ENCODE measurements around the gene FOXC2.

Gene FOXC2

GRCh38 chr16:86597880-86598606 is 31.4 kb downstream of the FOXC2 start:
- no peak for DNase-seq (ENCODE audit: low spot score)
- TF ChIP-seq, protein P1, sequence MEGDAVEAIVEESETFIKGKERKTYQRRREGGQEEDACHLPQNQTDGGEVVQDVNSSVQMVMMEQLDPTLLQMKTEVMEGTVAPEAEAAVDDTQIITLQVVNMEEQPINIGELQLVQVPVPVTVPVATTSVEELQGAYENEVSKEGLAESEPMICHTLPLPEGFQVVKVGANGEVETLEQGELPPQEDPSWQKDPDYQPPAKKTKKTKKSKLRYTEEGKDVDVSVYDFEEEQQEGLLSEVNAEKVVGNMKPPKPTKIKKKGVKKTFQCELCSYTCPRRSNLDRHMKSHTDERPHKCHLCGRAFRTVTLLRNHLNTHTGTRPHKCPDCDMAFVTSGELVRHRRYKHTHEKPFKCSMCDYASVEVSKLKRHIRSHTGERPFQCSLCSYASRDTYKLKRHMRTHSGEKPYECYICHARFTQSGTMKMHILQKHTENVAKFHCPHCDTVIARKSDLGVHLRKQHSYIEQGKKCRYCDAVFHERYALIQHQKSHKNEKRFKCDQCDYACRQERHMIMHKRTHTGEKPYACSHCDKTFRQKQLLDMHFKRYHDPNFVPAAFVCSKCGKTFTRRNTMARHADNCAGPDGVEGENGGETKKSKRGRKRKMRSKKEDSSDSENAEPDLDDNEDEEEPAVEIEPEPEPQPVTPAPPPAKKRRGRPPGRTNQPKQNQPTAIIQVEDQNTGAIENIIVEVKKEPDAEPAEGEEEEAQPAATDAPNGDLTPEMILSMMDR (IDR thresholded peaks at IDR 0.05): no peak
- Histone ChIP-seq H3K27ac (peak overlapping the region; percentile 79 to 93), H3K4me3 (peak overlapping the region; percentile 37)

GRCh38 chr16:86598607-86599565 is 32.3 kb downstream of the FOXC2 start:
- peak overlapping the region; percentile 79 to 93 for H3K27ac ChIP-seq
- no peak for DNase-seq (ENCODE audit: low spot score)
- peak overlapping the region; percentile 37 for H3K4me3 ChIP-seq
- TF ChIP-seq, protein P1 (IDR thresholded peaks at IDR 0.05): no peak

DNA sequence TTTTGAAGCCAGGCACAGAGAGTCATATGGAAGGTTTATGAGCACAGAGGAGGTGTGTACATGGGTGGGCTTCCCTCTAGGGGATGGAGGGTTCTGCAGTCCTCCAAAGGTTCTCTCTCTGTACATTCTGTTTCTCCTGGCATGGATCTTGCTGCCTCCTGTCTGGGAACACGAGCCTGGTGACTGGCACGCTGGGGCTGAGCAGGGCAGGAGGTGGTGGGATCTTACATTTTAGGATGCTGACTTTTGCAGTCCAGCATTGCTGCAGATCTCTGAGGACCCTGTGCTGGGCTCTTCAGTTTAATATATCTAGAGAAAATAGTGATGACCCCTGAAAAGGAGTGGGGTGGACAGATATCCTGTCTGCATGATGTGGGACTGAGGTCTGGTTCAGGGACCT is 34.7 kb downstream of the FOXC2 start:
- TF ChIP-seq, protein P1 (IDR thresholded peaks at IDR 0.05): no peak

GRCh38 chr16:86602521-86602920 is 35.9 kb downstream of the FOXC2 start:
- no peak for DNase-seq (ENCODE audit: low spot score)
- H3K27ac ChIP-seq: peak overlapping the region; percentile 65 to 84
- TF ChIP-seq, protein P1 (IDR thresholded peaks at IDR 0.05): no peak
- H3K4me3 ChIP-seq: no peak overlapping the region

More for the DNA sequence above, 34.7 kb downstream of the FOXC2 start:
- H3K4me3 ChIP-seq: no peak overlapping the region
- H3K27ac ChIP-seq: peak overlapping the region; percentile 10 to 73
- no peak for DNase-seq (ENCODE audit: low spot score)

GRCh38 chr16:86604436-86605193 is 38.0 kb downstream of the FOXC2 start:
- TF ChIP-seq, protein P1 (IDR thresholded peaks at IDR 0.05): no peak
- DNase-seq (ENCODE audit: low spot score): no peak
- Histone ChIP-seq H3K4me3 (peak overlapping the region; percentile 50), H3K27ac (peak overlapping the region; percentile 85 to 87)

DNA sequence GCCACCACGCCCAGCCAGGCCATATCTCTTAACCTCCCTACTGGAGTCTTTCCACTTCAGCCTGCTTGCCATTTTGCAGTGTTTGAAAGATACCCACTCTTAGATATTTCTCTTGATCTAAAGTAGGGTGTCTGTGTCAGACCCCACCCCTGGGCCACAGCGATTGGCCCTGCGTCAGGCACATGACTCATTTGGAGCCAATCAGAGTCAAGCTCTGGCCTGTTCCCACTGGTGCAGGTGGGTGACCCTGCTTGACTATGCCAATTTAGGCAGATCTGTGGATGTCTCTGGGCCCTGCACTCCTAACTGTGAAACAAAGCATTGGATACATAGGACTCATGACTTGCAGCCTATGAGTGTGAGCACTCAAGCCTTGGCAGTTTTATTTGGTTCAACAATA is 39.3 kb downstream of the FOXC2 start:
- TF ChIP-seq, protein P1 (IDR thresholded peaks at IDR 0.05): no peak

More for the DNA sequence above, 39.3 kb downstream of the FOXC2 start:
- Histone ChIP-seq H3K4me3 (no peak overlapping the region), H3K27ac (peak overlapping the region; percentile 20 to 87)
- DNase-seq (ENCODE audit: low spot score): no peak
